Activated CD8-positive, alpha-beta memory T cell treated with anti-CD3 and anti-CD28 coated beads for 1 hour (primary cell): Measurements from ENCODE around the gene CWC25.
"Not testable (repeated sequence)": the region's sequence is repeated elsewhere in the genome, so short reads cannot be mapped to it uniquely, and the experiment has no call there.

ENCODE experiments used
- DNase-seq, 2 donors: peaks; one replicate each; pipeline ENCODE4 v3.0.0-alpha.2; 2020; ENCODE audit warnings: low read depth in 1 of 2; ENCODE audit errors: extremely low read depth in 1 of 2

CWC25 gene

GRCh38 chr17:38824899-38825761, at the start of gene CWC25:
Gene CWC25, minus strand, starts transcription at chr17:38825321. Its CDS starts 138 bp downstream, at chr17:38825183.
- DNase-seq, result peak; percentile 83 to 91

- DNase-seq, result no peak
Measured at GRCh38 chr17:38873640-38874380, 48.7 kb upstream of the CWC25 start.

- no peak for DNase-seq
Measured at GRCh38 chr17:38872671-38873385, 47.7 kb upstream of the CWC25 start.

GRCh38 chr17:38872027-38872511, 46.9 kb upstream of the CWC25 start:
- DNase-seq, result no peak

GRCh38 chr17:38871247-38872015, 46.3 kb upstream of the CWC25 start:
- peak; percentile 38 to 56 for DNase-seq

- peak in 1 of 2 donors; percentile 53 for DNase-seq
Measured at GRCh38 chr17:38870259-38871165, 45.4 kb upstream of the CWC25 start.

GRCh38 chr17:38869526-38870258, 44.6 kb upstream of the CWC25 start, which contains the start of gene LASP1:
Gene LASP1, plus strand, starts transcription at chr17:38870058. Its CDS starts 132 bp downstream, at chr17:38870190.
- DNase-seq, result peak; percentile 62 to 84

- peak; percentile 58 to 78 for DNase-seq
Measured at GRCh38 chr17:38868817-38869525, 43.9 kb upstream of the CWC25 start.

GRCh38 chr17:38867968-38868816, 43.1 kb upstream of the CWC25 start:
- DNase-seq, result no peak

GRCh38 chr17:38867179-38867967, 42.3 kb upstream of the CWC25 start:
- DNase-seq, result peak; percentile 34 to 47

- DNase-seq, result no peak
Measured at GRCh38 chr17:38864636-38865398, 39.7 kb upstream of the CWC25 start.

- no peak for DNase-seq
Measured at GRCh38 chr17:38861399-38861843, 36.3 kb upstream of the CWC25 start.

- no peak for DNase-seq
Measured at GRCh38 chr17:38857271-38857670, 32.1 kb upstream of the CWC25 start.

- DNase-seq, result not testable (repeated sequence)
Measured at GRCh38 chr17:38855101-38855714, 30.1 kb upstream of the CWC25 start.
